Measurements from ENCODE around the gene ROBO4. TPM values are rescaled to one million over a fixed set of nuclear protein-coding genes. Genes with fewer than 3 reads are reported as not detected.

The ROBO4 gene
- total RNA-seq, 1 experiment from 2014 or later: 1.6 TPM

GRCh38 chr11:124884340-124884739 is 13.3 kb downstream of the ROBO4 start:
- no peak overlapping the region for H3K9ac ChIP-seq (ENCODE audit: low read length)
- no peaks in the 10 kb centered on the region for H4K20me1 ChIP-seq (ENCODE audit: low read length)
- intact Hi-C loops (cut with micrococcal nuclease): no loop called here
- H3K36me3 ChIP-seq (ENCODE audit: low read depth, low read length): no peaks in the 10 kb centered on the region
- H3K9me3 ChIP-seq (ENCODE audit: low read length): no peaks in the 10 kb centered on the region
- ChIA-PET POLR2A (ENCODE audit: unreplicated experiment) (interaction anchor here (0.6 kb wide), 1 partner anchor 17 kb away, joined by 3 read pairs; no protein-coding TSS in a partner anchor), CTCF (no interaction called here)
- TF ChIP-seq CTCF (conservative IDR thresholded peaks at IDR 0.05; ENCODE audit: low read depth, low read length) (no peak), EZH2 (IDR thresholded peaks at IDR 0.05; ENCODE audit: low read length, unreplicated experiment) (no peak), EZH2phosphoT487 (IDR thresholded peaks at IDR 0.05; ENCODE audit: borderline replicate concordance, low read length) (no peak)
- H2AFZ ChIP-seq (ENCODE audit: low read length): no peak overlapping the region
- no peak overlapping the region for H3K27ac ChIP-seq (ENCODE audit: low read length)
- no peak overlapping the region for H3K4me2 ChIP-seq (ENCODE audit: low read length)
- ATAC-seq (no peak), DNase-seq (no peak)
- BruUV-seq (replicated peaks): TSS peak; percentile 27
- no peaks in the 10 kb centered on the region for H3K27me3 ChIP-seq (ENCODE audit: low read length)
- H3K4me3 ChIP-seq (ENCODE audit: low read length): no peak overlapping the region
- no peaks in the 10 kb centered on the region for H3K9me2 ChIP-seq (replicated peaks; ENCODE audit: low read length)
- H3F3A ChIP-seq (ENCODE audit: low read length, unreplicated experiment): no peaks in the 10 kb centered on the region
- no peaks in the 10 kb centered on the region for H3K79me2 ChIP-seq (ENCODE audit: low read length)
- H3K4me1 ChIP-seq (ENCODE audit: insufficient read depth, low read length): no peaks in the 10 kb centered on the region

GRCh38 chr11:124882339-124883071 is 15.2 kb downstream of the ROBO4 start:
- H4K20me1 ChIP-seq (ENCODE audit: low read length): no peaks in the 10 kb centered on the region
- no peak overlapping the region for H3K27ac ChIP-seq (ENCODE audit: low read length)
- ChIA-PET POLR2A (ENCODE audit: unreplicated experiment) (no interaction called here), CTCF (interaction anchor here (0.5 kb wide), 1 partner anchor 15 kb away, joined by 10 read pairs; no protein-coding TSS in a partner anchor)
- TF ChIP-seq EZH2 (IDR thresholded peaks at IDR 0.05; ENCODE audit: low read length, unreplicated experiment) (no peak), EZH2phosphoT487 (IDR thresholded peaks at IDR 0.05; ENCODE audit: borderline replicate concordance, low read length) (no peak)
- no peaks in the 10 kb centered on the region for H3K4me1 ChIP-seq (ENCODE audit: insufficient read depth, low read length)
- no peaks in the 10 kb centered on the region for H3K9me3 ChIP-seq (ENCODE audit: low read length)
- ATAC-seq: no peak
- H3F3A ChIP-seq (ENCODE audit: low read length, unreplicated experiment): no peaks in the 10 kb centered on the region
- H3K27me3 ChIP-seq (ENCODE audit: low read length): no peaks in the 10 kb centered on the region
- no peak overlapping the region for H2AFZ ChIP-seq (ENCODE audit: low read length)
- intact Hi-C loops (cut with micrococcal nuclease): no loop called here
- no peaks in the 10 kb centered on the region for H3K79me2 ChIP-seq (ENCODE audit: low read length)
- H3K9me2 ChIP-seq (replicated peaks; ENCODE audit: low read length): no peaks in the 10 kb centered on the region
- no peak overlapping the region for H3K9ac ChIP-seq (ENCODE audit: low read length)
- no peak for DNase-seq
- BruUV-seq (replicated peaks): no TSS peak
- H3K36me3 ChIP-seq (ENCODE audit: low read depth, low read length): no peaks in the 10 kb centered on the region
- no peak overlapping the region for H3K4me3 ChIP-seq (ENCODE audit: low read length)
- H3K4me2 ChIP-seq (ENCODE audit: low read length): no peak overlapping the region

- Histone ChIP-seq H3K4me1 (ENCODE audit: insufficient read depth, low read length) (peaks cover 5% of the 10 kb centered on the region; the same call in 1 of the 2 replicates), H3F3A (ENCODE audit: low read length, unreplicated experiment) (no peaks in the 10 kb centered on the region), H4K20me1 (ENCODE audit: low read length) (no peaks in the 10 kb centered on the region), H3K79me2 (ENCODE audit: low read length) (no peaks in the 10 kb centered on the region), H3K9me2 (replicated peaks; ENCODE audit: low read length) (no peaks in the 10 kb centered on the region), H3K9me3 (ENCODE audit: low read length) (no peaks in the 10 kb centered on the region), H3K4me2 (ENCODE audit: low read length) (no peak overlapping the region), H3K4me3 (ENCODE audit: low read length) (no peak overlapping the region), H2AFZ (ENCODE audit: low read length) (no peak overlapping the region), H3K9ac (ENCODE audit: low read length) (no peak overlapping the region), H3K27me3 (ENCODE audit: low read length) (no peaks in the 10 kb centered on the region), H3K27ac (ENCODE audit: low read length) (no peak overlapping the region), H3K36me3 (ENCODE audit: low read depth, low read length) (no peaks in the 10 kb centered on the region)
- no TSS peak for BruUV-seq (replicated peaks)
- CTCF ChIA-PET: no interaction called here
- DNase-seq: no peak
- no peak for ATAC-seq
- intact Hi-C loops (cut with micrococcal nuclease): no loop called here
- no peak for TF ChIP-seq EZH2phosphoT487 (IDR thresholded peaks at IDR 0.05; ENCODE audit: borderline replicate concordance, low read length)
- TF ChIP-seq CTCF (conservative IDR thresholded peaks at IDR 0.05; ENCODE audit: low read depth, low read length): no peak
- TF ChIP-seq EZH2 (IDR thresholded peaks at IDR 0.05; ENCODE audit: low read length, unreplicated experiment): no peak
- POLR2A ChIA-PET (ENCODE audit: unreplicated experiment): no interaction called here
Observed at GRCh38 chr11:124880958-124881357, 16.7 kb downstream of the ROBO4 start.
